ENCODE data around the gene ULBP3. TPM values are rescaled to one million over a fixed set of nuclear protein-coding genes. Genes with fewer than 3 reads are reported as not detected.

The ULBP3 gene
- total RNA-seq, 1 experiment from 2014 or later = 18.4 TPM

GRCh38 chr6:150068151-150068550, 770 bp downstream of the ULBP3 start:
- POLR2A ChIA-PET = interaction anchor here (1.2 kb wide), 1 partner anchor 14 kb away, joined by 4 read pairs; no protein-coding TSS in a partner anchor
- H3K9ac ChIP-seq (ENCODE audit: low read length) = peak overlapping the region; percentile 93
- peaks cover 20 to 47% of the 10 kb centered on the region in 2 experiments for H3K4me1 ChIP-seq (ENCODE audit: control insufficient read depth in 1 of 2, insufficient read depth in 2 of 2, low read length in 2 of 2)
- ATAC-seq (no peak), DNase-seq (ENCODE audit: low read depth, low spot score) (no peak)
- no peak overlapping the region for H2AFZ ChIP-seq (ENCODE audit: low read depth, low read length, poor library complexity, severe bottlenecking)
- H4K20me1 ChIP-seq (ENCODE audit: insufficient read depth) = no peaks in the 10 kb centered on the region
- H3K4me3 ChIP-seq (replicated peaks in 1 of 2; ENCODE audit: low read depth in 1 of 2, low read length in 2 of 2) = peak overlapping the region; percentile 81 to 92
- H3K4me2 ChIP-seq (ENCODE audit: low read length) = peak overlapping the region; percentile 98
- intact Hi-C loops (cut with micrococcal nuclease) = no loop called here
- no peak for TF ChIP-seq EZH2phosphoT487 (IDR thresholded peaks at IDR 0.05; ENCODE audit: borderline replicate concordance)
- no peak for TF ChIP-seq ZFX (IDR thresholded peaks at IDR 0.05)
- no peak for TF ChIP-seq CBX3 (IDR thresholded peaks at IDR 0.05; ENCODE audit: low read depth)
- no peak for TF ChIP-seq RAD21 (IDR thresholded peaks at IDR 0.05; ENCODE audit: low read depth)
- TF ChIP-seq POLR2A (IDR thresholded peaks at IDR 0.05; ENCODE audit: borderline replicate concordance, extremely low read depth, insufficient read depth, insufficient read length) = no peak
- no peak for TF ChIP-seq POLR2AphosphoS5 (IDR thresholded peaks at IDR 0.05; ENCODE audit: low read depth, low read length)
- TF ChIP-seq JUND (IDR thresholded peaks at IDR 0.05) = no peak
- TF ChIP-seq SP1 (IDR thresholded peaks at IDR 0.05; ENCODE audit: low read depth) = no peak
- peaks cover 9% of the 10 kb centered on the region; the same call in 1 of the 2 replicates for H3K79me2 ChIP-seq (ENCODE audit: insufficient read depth, low read length)
- H3K9me3 ChIP-seq (ENCODE audit: control insufficient read depth in 1 of 2, insufficient read depth in 1 of 2, low read depth in 1 of 2, low read length in 2 of 2) = no peaks in the 10 kb centered on the region
- RAD21 ChIA-PET (ENCODE audit: low non-redundant PET in 1 of 2, low total read pairs in 2 of 2, uncharacterized antibody in 2 of 2, unreplicated experiment in 2 of 2) = no interaction called here
- H3K36me3 ChIP-seq (ENCODE audit: control insufficient read depth in 1 of 2, insufficient read depth in 2 of 2, low read length in 2 of 2) = peaks cover 3 to 5% of the 10 kb centered on the region in 2 experiments; a peak in 3 of 4 replicates
- peak overlapping the region; percentile 53; the same call in 1 of the 2 replicates for H3K27ac ChIP-seq (ENCODE audit: low read depth, low read length)
- BruUV-seq (replicated peaks) = no TSS peak
- no peaks in the 10 kb centered on the region for H3K9me2 ChIP-seq (ENCODE audit: insufficient read depth)
- H3K27me3 ChIP-seq (ENCODE audit: insufficient read depth, low read length) = no peaks in the 10 kb centered on the region
- CTCF ChIA-PET = interaction anchor here (0.9 to 1.4 kb wide), 2 partner anchors 13 to 745 kb away, joined by 3 to 5 read pairs; no protein-coding TSS in a partner anchor

DNA sequence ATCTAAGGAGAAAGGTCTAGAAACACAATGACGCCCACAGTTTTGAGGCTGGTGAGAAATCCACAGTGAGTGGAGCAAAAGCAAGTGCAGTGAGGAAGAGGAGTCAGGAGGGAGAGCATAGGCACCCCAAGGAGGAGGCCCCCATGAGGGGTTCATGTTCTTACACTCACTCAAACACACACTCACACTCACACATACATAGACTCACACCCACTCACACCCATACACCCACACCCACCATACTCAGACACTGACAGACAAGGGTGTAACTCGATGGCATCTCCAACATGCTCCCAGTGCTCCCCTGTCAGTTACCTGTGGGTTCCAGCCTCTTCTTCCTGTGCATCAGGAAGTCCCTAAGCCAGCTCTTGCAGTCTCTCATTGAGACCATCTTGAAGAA, 3.8 kb downstream of the ULBP3 start:
- ATAC-seq = no peak
- H3K4me1 ChIP-seq (ENCODE audit: control insufficient read depth in 1 of 2, insufficient read depth in 2 of 2, low read length in 2 of 2) = peaks cover 3 to 19% of the 10 kb centered on the region in 2 experiments; a peak in 2 of 4 replicates
- H3K36me3 ChIP-seq (ENCODE audit: control insufficient read depth in 1 of 2, insufficient read depth in 2 of 2, low read length in 2 of 2) = peaks cover 7 to 8% of the 10 kb centered on the region in 2 experiments; a peak in 3 of 4 replicates
- H3K79me2 ChIP-seq (ENCODE audit: insufficient read depth, low read length) = peaks cover 9% of the 10 kb centered on the region; the same call in 1 of the 2 replicates
- no TSS peak for BruUV-seq (replicated peaks)
- no peak overlapping the region for H2AFZ ChIP-seq (ENCODE audit: low read depth, low read length, poor library complexity, severe bottlenecking)
- intact Hi-C loops (cut with micrococcal nuclease) = no loop called here
- H3K9me3 ChIP-seq (ENCODE audit: control insufficient read depth in 1 of 2, insufficient read depth in 1 of 2, low read depth in 1 of 2, low read length in 2 of 2) = no peaks in the 10 kb centered on the region
- ChIA-PET POLR2A (no interaction called here), CTCF (no interaction called here), RAD21 (ENCODE audit: low non-redundant PET in 1 of 2, low total read pairs in 2 of 2, uncharacterized antibody in 2 of 2, unreplicated experiment in 2 of 2) (no interaction called here)
- H3K9ac ChIP-seq (ENCODE audit: low read length) = no peak overlapping the region
- H4K20me1 ChIP-seq (ENCODE audit: insufficient read depth) = no peaks in the 10 kb centered on the region
- no peak for DNase-seq (ENCODE audit: low read depth, low spot score)
- H3K4me2 ChIP-seq (ENCODE audit: low read length) = no peak overlapping the region
- no peak overlapping the region for H3K27ac ChIP-seq (ENCODE audit: low read depth, low read length)
- no peak overlapping the region for H3K4me3 ChIP-seq (replicated peaks in 1 of 2; ENCODE audit: low read depth in 1 of 2, low read length in 2 of 2)
- H3K9me2 ChIP-seq (ENCODE audit: insufficient read depth) = no peaks in the 10 kb centered on the region
- H3K27me3 ChIP-seq (ENCODE audit: insufficient read depth, low read length) = no peaks in the 10 kb centered on the region
- TF ChIP-seq POLR2AphosphoS5 (IDR thresholded peaks at IDR 0.05; ENCODE audit: low read depth, low read length) (no peak), SRF (IDR thresholded peaks at IDR 0.05; ENCODE audit: low read depth) (no peak), CTCF (IDR thresholded peaks at IDR 0.05 in 2 of 3, conservative IDR thresholded peaks at IDR 0.05 in 1 of 3; ENCODE audit: borderline replicate concordance in 1 of 3, insufficient read depth in 1 of 3, low read depth in 2 of 3, low read length in 2 of 3) (no peak), EZH2phosphoT487 (IDR thresholded peaks at IDR 0.05; ENCODE audit: borderline replicate concordance) (no peak), ATF3 (IDR thresholded peaks at IDR 0.05) (no peak), RAD21 (IDR thresholded peaks at IDR 0.05; ENCODE audit: low read depth) (no peak), SP1 (IDR thresholded peaks at IDR 0.05; ENCODE audit: low read depth) (no peak), TCF7L2 (IDR thresholded peaks at IDR 0.05; ENCODE audit: borderline replicate concordance, extremely low read depth, insufficient read depth, insufficient read length) (no peak), ZNF274 (IDR thresholded peaks at IDR 0.05; ENCODE audit: low read depth, low read length) (no peak), POLR2A (IDR thresholded peaks at IDR 0.05; ENCODE audit: borderline replicate concordance, extremely low read depth, insufficient read depth, insufficient read length) (no peak), EZH2 (IDR thresholded peaks at IDR 0.05) (no peak), REST (IDR thresholded peaks at IDR 0.05; ENCODE audit: low read depth) (no peak)

Measured in HCT116 (cell line).